GM18520 (cell line): ENCODE results near the gene ZNF467.

ENCODE experiments used
- ATAC-seq: cut with Tn5 transposase; IDR thresholded peaks from one replicate; pipeline ENCODE4 v1.9.1; 2021; ENCODE audit not compliant: unreplicated experiment

The ZNF467 gene, protein sequence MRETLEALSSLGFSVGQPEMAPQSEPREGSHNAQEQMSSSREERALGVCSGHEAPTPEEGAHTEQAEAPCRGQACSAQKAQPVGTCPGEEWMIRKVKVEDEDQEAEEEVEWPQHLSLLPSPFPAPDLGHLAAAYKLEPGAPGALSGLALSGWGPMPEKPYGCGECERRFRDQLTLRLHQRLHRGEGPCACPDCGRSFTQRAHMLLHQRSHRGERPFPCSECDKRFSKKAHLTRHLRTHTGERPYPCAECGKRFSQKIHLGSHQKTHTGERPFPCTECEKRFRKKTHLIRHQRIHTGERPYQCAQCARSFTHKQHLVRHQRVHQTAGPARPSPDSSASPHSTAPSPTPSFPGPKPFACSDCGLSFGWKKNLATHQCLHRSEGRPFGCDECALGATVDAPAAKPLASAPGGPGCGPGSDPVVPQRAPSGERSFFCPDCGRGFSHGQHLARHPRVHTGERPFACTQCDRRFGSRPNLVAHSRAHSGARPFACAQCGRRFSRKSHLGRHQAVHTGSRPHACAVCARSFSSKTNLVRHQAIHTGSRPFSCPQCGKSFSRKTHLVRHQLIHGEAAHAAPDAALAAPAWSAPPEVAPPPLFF

DNA sequence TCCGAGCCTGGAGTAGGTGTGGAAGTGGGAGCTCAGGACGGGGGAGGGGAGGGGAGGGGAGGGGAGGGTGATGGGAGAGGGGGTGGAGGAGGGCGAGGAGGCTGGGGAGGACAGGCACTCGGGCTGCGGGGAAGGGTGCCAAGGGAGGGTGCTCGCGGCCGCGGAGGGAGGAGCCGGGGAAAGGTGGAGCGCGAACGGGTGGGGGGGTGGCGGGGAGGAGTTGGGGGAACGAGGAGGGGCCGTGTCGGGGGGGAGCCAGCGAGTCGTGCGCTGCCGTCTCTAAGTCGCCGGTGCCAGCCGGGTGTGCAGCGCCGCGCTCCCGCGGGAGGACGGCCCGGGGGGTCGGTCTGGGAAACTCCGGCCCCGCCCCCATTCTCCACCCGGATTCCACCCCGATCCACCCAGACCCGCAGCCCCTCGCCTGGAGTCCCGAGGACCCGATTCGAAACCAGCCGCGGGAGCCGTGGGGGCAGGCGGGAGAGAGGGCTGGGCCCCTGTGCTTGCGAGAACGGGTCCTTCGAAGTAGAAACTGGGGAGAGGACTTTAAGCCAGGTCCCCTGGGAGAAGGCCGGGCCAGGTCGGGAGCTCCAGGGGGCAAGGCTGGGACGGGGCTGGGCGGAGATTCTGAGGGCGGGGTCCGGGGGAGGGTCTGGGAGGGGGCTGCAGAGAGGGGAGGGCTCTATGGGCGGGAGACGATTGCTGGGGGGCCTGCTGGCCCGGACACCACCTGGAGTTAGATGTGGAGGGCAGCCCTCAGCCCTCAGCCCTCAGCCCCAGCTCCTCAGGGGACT lies at the start of gene ZNF467:
Gene ZNF467, minus strand, starts transcription at position 143 of the 791 bp plus-strand sequence. CDS start 2,556 bp downstream, outside the sequence.
- ATAC-seq: no peak

DNA sequence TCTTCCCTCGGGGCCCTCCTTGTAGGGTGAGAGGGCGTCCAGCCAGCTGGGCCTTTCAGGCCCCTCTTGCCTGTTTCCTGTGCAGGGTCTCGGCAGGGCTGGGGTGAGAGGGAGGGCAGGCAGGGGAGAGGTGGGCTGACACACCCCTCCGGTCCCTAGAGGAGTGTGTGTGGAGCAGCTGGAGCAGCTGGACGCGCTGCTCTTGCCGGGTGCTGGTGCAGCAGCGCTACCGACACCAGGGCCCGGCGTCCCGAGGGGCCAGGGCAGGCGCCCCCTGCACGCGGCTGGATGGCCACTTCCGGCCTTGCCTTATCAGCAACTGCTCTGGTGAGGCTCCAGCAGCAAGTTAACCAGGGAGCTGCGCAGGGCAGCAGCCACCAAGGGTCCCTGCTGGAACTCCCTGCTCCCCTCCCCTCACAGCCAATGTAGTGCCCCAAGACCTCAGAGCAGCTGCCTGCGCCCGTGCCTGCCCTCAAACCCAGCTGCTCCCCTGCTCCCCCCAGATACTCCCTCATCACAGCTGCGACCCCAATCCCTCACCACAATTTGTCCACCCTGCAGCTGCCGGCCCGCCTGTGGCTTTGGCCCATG lies 49.1 kb upstream of the ZNF467 start:
- ATAC-seq: no peak

DNA sequence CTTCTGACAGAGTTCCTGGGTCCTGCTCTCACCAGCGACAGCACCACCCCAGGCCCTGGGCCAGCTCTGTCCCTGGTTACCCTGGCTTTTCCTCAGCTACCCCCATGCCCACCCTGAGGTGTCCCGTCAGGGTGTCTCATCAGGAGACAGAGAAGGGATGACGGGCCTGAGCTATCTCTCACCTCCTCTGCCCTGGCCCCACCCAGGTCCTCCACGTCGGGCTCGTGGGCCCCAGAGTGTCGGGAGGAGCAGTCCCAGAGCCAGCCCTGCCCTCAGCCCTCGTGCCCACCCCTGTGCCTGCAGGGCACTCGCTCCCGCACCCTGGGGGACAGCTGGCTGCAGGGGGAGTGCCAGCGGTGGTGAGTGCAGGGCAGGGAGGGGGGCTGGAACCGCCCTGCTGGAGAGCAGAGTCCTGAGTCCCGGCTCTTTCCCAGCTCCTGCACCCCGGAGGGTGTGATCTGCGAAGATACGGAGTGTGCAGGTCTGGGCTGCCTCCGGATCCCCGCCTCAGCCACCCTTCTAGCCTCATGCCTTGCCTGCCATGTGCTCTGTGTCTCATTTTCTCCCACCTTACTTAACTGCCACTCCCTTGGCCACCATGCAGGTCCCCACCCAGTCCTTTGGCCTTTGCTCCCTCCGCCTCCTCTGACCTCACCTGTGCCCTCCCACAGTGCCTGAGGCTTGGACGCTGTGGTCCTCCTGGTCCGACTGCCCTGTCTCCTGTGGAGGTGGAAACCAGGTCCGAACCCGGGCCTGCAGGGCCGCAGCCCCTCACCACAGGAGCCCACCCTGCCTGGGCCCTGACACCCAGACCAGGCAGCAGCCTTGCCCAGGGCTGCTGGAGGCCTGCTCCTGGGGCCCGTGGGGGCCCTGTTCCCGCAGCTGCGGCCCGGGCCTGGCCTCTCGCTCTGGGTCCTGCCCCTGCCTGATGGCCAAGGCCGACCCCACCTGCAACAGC lies 48.1 kb upstream of the ZNF467 start:
- no peak for ATAC-seq

DNA sequence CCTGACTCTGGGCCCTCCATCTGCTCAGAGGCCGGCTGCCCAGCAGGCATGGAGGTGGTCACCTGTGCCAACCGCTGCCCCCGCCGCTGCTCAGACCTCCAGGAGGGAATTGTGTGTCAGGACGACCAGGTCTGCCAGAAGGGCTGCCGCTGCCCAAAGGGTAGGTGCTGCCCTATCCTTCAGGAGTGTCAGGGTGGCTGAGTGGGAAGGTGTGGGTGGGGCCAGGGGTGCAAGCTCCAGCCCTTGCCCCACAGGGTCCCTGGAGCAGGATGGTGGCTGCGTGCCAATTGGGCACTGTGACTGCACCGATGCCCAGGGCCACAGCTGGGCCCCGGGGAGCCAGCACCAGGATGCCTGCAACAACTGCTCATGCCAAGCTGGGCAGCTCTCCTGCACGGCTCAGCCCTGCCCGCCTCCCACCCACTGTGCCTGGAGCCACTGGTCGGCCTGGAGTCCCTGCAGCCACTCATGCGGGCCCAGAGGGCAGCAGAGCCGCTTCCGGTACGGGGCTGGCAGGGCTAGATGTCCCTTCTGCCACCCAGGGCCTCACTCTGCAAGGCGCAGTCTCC lies 47.3 kb upstream of the ZNF467 start:
- ATAC-seq: no peak

DNA sequence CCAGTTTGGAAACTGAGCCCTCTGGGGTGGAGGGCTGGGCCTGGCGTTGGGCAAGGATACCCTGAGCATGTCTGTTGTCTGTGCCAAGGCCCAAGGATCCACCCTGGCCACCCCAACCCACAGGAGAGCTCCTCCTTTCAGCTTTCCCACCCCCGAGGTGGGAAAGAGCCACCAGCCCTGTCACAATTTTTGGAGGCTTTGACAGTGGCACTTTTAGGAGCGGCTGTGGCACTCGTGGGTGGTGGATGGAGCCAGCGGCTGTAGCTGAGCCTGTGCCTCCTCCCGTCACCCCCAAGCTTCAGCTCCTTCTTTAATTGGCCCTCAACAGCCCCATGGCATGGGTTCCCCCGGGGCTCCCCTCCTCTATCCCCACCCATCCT lies 46.6 kb upstream of the ZNF467 start:
- ATAC-seq: no peak

DNA sequence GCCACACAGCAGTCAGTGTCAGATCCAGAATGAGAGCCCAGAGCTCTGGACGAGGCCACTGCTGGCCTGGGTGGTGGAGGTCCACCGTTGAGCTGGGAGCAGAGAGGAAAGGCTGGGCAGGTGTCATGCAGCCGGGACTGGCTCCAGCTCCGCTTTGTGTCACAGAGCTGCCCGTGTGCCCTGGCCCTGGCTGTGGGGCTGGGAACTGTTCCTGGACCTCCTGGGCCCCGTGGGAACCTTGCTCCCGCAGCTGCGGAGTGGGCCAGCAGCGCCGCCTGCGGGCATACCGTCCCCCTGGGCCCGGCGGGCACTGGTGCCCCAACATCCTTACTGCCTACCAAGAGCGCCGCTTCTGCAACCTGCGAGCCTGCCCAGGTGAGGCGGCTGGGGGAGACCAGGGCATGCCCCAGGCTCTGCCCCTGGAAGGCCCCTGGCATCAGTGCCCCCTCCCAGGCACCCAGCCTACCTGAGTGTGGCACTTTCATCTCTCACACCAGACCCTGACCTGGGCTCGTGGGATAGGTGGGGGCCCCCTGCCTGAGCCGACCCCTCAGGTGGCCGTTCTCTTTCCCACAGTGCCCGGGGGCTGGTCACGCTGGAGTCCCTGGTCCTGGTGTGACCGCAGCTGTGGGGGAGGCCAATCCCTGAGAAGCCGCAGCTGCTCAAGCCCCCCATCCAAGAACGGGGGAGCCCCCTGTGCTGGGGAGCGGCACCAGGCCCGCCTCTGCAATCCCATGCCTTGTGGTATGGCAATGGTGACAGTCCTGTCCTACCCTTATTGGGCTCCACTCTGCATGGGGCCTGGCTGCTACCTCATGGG lies 46.0 kb upstream of the ZNF467 start:
- no peak for ATAC-seq

DNA sequence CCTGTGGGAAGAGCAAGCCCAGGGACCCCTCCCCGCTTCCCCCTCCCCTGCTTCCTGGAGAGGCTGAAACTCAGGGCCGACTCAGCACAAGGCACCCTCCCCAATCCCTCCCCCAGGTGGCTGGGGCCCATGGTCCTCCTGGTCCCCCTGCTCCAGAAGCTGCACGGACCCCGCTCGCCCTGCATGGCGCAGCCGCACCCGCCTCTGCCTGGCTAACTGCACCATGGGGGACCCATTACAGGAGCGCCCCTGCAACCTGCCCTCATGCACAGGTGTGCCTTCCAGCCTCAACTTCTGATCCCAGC lies 45.1 kb upstream of the ZNF467 start:
- no peak for ATAC-seq

DNA sequence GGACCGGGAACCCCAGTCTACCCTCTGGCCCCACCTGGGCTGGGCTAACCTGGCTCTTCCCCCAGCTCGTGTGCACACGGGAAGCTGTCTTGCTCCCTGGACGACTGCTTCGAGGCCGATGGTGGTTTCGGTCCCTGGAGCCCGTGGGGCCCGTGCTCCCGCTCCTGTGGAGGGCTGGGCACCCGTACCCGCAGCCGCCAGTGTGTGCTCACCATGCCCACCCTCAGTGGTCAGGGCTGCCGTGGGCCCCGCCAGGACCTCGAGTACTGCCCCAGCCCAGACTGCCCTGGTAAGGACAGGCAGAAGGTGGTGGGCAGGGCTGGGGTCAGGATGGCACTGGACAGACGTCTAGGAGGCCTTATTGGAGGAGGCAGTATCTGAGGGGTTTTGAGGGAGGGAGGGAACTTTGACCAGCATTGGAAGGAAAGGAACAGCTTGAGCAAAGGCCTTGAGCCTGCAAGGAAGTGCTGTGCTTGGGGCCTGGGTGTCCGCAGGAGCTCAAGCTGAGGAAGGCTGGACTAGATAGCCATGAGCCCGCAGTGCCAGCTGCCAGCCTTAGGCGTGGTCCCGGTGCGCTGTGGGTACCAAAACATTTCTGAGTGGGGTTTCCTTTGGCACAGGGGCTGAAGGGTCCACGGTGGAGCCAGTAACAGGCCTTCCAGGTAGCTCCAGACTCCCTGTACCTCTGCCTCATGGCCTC lies 44.6 kb upstream of the ZNF467 start:
- ATAC-seq: no peak

DNA sequence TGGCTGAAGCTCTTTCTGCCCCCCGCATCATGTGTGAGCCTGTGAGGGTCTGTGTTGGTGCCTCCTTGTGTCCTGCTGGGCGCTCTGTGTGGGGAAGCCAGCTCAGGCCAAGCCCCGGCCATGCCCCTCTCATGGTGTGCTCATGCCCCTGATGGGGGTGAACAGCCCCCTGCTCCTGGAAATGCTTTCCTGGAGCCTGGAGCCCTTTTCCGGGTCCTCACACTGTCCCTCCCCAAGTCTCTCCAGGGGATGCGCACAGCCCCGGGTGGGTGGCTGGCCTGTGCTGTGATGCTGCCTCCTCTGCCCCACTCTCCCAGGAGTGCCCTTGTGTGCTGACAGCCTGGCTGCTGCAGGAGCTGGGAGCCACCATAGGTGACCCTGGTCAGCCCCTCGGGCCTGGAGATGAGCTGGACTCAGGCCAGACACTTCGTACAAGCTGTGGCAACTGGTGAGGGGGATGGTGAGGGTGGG lies 43.9 kb upstream of the ZNF467 start:
- ATAC-seq: no peak

DNA sequence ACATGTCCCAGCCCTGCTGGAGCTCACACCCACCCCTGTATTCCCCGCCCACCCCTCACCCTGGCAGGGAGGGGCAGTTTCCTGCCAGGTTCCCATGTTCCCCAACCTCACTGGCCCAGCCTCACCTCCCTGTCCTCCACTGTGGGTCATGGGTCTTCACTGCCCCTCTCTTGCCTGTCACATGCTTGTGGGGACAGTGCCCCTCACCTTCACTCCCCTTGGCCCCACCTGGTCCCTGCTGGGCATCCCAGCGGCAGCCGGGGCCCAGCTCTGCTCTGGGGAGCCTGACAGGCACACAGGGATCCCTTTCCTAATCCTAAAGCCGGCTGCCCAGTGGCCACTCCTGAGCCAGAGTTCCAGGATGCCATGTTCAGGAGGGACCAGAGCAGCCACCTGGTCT lies 43.4 kb upstream of the ZNF467 start:
- no peak for ATAC-seq

DNA sequence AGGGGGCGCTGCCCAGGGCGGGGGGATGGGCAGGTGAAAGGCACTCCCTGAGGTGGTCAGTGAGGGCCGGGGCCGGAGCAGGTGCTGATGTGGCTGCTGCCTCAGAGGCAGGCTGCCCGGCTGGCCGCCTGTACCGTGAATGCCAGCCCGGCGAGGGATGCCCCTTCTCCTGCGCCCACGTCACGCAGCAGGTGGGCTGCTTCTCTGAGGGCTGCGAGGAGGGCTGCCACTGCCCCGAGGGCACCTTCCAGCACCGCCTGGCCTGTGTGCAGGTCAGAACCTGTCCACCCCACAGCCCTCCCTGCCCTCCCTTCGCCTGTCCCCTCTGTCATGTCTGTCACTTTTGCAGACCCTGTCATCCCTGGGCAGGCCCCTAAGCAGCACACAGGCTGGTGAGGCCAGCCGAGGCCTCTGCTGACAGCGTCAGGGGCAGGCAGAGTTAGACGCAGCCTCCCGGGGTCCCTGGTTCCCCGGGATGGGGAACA lies 42.9 kb upstream of the ZNF467 start:
- no peak for ATAC-seq

DNA sequence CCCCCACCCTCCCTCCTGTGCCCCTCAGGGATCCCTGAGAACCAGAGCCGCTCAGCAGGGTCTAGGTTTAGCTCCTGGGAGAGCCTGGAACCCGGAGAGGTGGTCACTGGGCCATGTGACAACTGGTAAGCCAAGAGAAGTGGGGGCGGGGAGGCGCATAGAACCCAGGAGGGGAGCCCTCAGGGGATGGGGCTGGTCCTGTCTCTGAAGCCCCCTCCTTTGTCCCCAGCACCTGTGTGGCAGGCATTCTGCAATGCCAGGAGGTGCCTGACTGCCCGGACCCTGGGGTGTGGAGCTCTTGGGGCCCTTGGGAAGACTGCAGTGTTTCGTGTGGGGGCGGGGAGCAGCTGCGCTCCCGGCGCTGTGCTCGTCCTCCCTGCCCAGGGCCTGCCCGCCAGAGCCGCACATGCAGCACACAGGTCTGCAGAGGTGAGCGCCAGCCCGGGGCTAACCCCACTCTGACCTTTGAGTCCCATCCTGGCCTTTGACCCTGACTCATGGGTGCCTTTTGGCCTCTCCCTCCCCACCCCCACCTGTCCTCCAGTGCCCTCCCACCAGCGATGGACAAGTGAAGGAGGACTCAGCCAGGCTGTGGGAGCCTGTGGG lies 42.4 kb upstream of the ZNF467 start:
- no peak for ATAC-seq

DNA sequence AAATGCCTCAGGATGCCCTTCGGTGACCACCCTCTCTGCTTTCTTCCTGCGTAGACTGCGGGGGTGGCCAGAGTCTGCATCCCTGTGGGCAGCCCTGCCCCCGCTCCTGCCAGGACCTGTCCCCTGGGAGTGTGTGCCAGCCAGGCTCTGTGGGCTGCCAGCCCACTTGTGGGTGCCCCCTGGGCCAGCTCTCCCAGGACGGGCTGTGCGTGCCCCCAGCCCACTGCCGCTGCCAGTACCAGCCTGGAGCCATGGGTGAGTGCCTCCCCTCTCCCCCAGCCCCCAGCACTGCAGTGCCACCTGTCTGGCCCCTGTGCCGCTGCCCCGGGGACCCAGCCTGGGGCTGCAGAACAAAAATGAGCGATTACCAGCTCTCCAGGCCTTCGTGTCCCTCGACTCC lies 41.7 kb upstream of the ZNF467 start:
- no peak for ATAC-seq

DNA sequence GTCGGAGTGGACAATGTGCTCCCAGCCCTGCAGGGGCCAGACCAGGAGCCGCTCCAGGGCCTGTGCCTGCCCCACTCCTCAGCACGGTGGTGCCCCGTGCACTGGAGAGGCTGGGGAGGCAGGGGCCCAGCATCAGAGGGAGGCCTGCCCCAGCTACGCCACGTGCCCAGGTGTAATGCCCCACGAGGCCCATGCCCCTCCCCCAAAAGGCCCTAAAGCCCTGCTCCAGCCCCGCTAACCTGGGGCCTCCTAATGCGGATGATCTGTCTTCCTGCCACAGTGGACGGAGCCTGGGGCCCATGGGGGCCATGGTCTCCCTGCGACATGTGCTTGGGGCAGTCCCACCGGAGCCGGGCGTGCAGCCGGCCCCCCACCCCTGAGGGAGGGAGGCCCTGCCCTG lies 41.1 kb upstream of the ZNF467 start:
- no peak for ATAC-seq

DNA sequence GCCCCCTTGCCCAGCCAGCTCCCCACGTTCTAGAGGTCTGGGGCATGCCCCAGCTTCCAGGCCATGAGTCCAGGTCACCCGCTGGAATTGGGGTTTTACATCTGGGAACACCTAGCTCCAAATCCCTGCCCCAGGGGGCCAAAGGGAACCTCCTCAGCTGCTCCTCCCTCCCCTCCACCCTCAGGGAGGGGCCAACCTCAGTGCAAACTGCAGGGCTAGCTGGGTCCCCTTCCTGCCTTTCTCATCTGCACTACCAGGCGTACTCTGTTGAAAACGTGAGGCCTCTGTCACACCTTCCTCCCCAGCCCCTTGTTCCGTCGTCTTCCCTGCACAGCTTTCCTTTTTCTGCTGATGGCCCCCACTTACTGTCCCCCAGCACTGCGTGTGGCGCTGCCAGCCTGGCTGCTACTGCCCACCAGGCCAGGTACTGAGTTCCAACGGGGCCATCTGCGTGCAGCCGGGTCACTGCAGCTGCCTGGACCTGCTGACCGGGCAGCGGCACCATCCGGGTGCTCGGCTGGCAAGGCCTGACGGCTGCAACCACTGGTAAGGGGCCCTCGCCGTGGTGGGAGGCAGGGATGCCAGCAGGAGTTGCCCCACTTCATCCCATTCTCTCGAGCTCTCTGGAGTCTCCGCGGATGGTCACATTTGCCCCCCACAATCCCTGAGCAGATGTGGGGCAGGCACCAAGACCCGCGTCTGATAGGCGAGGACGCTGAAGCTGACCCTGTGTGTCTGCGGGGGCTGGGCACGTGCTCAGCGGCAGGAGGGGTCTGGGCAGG lies 40.1 kb upstream of the ZNF467 start:
- ATAC-seq: no peak

DNA sequence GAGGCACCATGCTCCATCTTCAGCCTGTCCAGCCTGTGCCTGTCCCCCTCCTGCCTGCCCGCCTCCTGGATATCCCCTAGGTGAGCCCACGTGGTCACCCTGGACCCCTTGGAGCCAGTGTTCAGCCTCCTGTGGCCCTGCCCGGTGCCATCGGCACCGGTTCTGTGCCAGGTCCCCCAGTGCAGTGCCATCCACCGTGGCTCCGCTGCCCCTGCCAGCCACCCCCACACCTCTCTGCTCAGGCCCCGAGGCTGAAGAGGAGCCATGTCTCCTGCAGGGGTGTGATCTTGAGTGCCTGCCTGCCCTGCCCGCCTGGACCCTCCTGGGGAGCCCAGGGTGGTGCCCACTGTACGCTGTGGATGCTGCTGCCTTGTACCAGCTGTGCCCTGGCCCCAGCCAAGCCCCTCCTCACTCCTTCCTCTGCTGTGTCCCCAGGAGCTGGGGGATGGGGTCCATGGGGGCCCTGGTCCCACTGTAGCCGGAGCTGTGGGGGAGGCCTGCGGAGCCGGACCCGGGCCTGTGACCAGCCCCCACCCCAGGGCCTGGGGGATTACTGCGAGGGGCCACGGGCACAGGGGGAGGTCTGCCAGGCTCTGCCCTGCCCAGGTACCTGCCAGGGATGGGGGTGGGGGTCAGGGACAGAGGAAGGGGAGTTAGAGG lies 38.6 kb upstream of the ZNF467 start:
- ATAC-seq: no peak

DNA sequence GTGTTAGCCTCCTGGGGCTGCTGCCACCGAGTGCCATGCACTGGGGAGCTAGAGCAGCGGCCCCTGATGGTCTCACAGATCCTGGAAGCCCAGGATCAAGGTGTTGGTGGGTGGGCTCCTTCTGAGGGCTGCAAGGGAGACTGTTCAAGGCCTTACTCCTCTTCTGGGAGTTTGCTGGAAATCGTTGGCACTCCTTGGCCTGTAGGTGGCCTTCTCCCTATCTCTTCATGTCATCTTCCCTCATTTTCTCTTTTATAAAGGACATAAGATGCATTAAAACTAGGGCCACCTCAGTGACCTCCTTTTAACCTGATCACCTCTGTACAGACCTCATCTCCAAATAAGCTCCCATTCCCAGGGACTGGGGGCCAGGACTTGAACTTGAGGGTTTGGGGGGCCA lies 37.8 kb upstream of the ZNF467 start:
- ATAC-seq: no peak
